Calu3 (cell line): ENCODE results near the gene APOL1. TPM values are rescaled to one million over a fixed set of nuclear protein-coding genes. Genes with fewer than 3 reads are reported as not detected.

Source experiments
- BruUV-seq: library from RNA; stranded (reverse); fragments of 400-500 nt; replicated peaks from 2 replicates; lab custom pipeline; 2021; lab: Mats Ljungman, UMichigan
- CTCF ChIA-PET: fragments of 300-600 bp; sonication (Branson Sonifier 250); formaldehyde crosslinking; loops from one replicate; lab custom pipeline; 2022; ENCODE audit warnings: antibody characterized with exemption; lab: Charles Lee
- DNase-seq: peaks from one replicate; pipeline ENCODE4 v3.0.0; 2022
- H3K27ac Mint-ChIP-seq: one replicate; pipeline ENCODE4 v1.8.0; 2022; ENCODE audit warnings: mixed read lengths; ENCODE audit not compliant: unreplicated experiment
- H3K27me3 Mint-ChIP-seq: one replicate; pipeline ENCODE4 v1.8.0; 2022; ENCODE audit warnings: mixed read lengths; ENCODE audit not compliant: unreplicated experiment
- H3K36me3 Mint-ChIP-seq: one replicate; pipeline ENCODE4 v1.8.0; 2022; ENCODE audit warnings: mild to moderate bottlenecking, moderate library complexity, mixed read lengths; ENCODE audit not compliant: insufficient read depth, unreplicated experiment
- H3K4me1 Mint-ChIP-seq: one replicate; pipeline ENCODE4 v1.8.0; 2022; ENCODE audit warnings: mild to moderate bottlenecking, low read depth, mixed read lengths; ENCODE audit not compliant: unreplicated experiment
- H3K4me3 Mint-ChIP-seq: one replicate; pipeline ENCODE4 v1.8.0; 2022; ENCODE audit warnings: mild to moderate bottlenecking, low read depth, moderate library complexity, mixed read lengths; ENCODE audit not compliant: unreplicated experiment
- H3K9me3 Mint-ChIP-seq: one replicate; pipeline ENCODE4 v1.8.0; 2022; ENCODE audit warnings: low read depth, mixed read lengths; ENCODE audit not compliant: unreplicated experiment
- CTCF ChIP-seq: fragments of 200-600 bp; IDR thresholded peaks from one replicate; pipeline ENCODE4 v1.8.0; 2022; ENCODE audit warnings: antibody characterized with exemption; ENCODE audit not compliant: unreplicated experiment
- intact Hi-C: fragments of 100-400 bp; cut with micrococcal nuclease; formaldehyde crosslinking; loops from one replicate; pipeline ENCODE4 v1.10.0; 2022; ENCODE audit not compliant: unreplicated experiment
- total RNA-seq: library from RNA; stranded (reverse); gene quantifications from 2 replicates; pipeline ENCODE4 v1.2.3, GENCODE V29; 2022

Gene APOL1
- total RNA-seq, 1 experiment from 2014 or later = 313 TPM

- TF ChIP-seq CTCF = no peak
- intact Hi-C loops = no loop called here
- no TSS peak for BruUV-seq
- CTCF ChIA-PET = no interaction called here
- H3K27me3 Mint-ChIP-seq = no peaks in the 10 kb centered on the region
- no peak for DNase-seq
- peaks cover 63% of the 10 kb centered on the region for H3K4me1 Mint-ChIP-seq
- H3K9me3 Mint-ChIP-seq = no peaks in the 10 kb centered on the region
- peak overlapping the region; percentile 94 for H3K4me3 Mint-ChIP-seq
- H3K27ac Mint-ChIP-seq = peak overlapping the region; percentile 9
- H3K36me3 Mint-ChIP-seq = peaks cover 71% of the 10 kb centered on the region
Observed at GRCh38 chr22:36256478-36256877, 3.5 kb downstream of the APOL1 start.

- Mint-ChIP-seq H3K27ac (peak overlapping the region; percentile 9), H3K4me3 (no peak overlapping the region), H3K4me1 (peaks cover 55% of the 10 kb centered on the region), H3K27me3 (no peaks in the 10 kb centered on the region), H3K36me3 (peaks cover 79% of the 10 kb centered on the region), H3K9me3 (no peaks in the 10 kb centered on the region)
- CTCF ChIA-PET = no interaction called here
- BruUV-seq = no TSS peak
- no peak for DNase-seq
- TF ChIP-seq CTCF = no peak
- intact Hi-C loops = no loop called here
Observed at GRCh38 chr22:36257308-36257707, 4.4 kb downstream of the APOL1 start.

- Mint-ChIP-seq H3K27me3 (no peaks in the 10 kb centered on the region), H3K27ac (no peak overlapping the region)
- CTCF ChIA-PET = no interaction called here
Observed at GRCh38 chr22:36257948-36258670, 5.2 kb downstream of the APOL1 start.

GRCh38 chr22:36258701-36259614 is 6.0 kb downstream of the APOL1 start:
- Mint-ChIP-seq H3K27me3 (no peaks in the 10 kb centered on the region), H3K9me3 (no peaks in the 10 kb centered on the region), H3K36me3 (peaks cover 77% of the 10 kb centered on the region), H3K4me3 (no peak overlapping the region), H3K4me1 (peaks cover 41% of the 10 kb centered on the region), H3K27ac (peak overlapping the region; percentile 56)
- CTCF ChIA-PET = no interaction called here
- no peak for TF ChIP-seq CTCF
- intact Hi-C loops = no loop called here
- no TSS peak for BruUV-seq
- DNase-seq = no peak

More at GRCh38 chr22:36257948-36258670, 5.2 kb downstream of the APOL1 start:
- no peak overlapping the region for H3K4me3 Mint-ChIP-seq
- no peaks in the 10 kb centered on the region for H3K9me3 Mint-ChIP-seq
- intact Hi-C loops = no loop called here
- no peak for DNase-seq
- no peak for TF ChIP-seq CTCF
- H3K4me1 Mint-ChIP-seq = peaks cover 47% of the 10 kb centered on the region
- no TSS peak for BruUV-seq
- peaks cover 77% of the 10 kb centered on the region for H3K36me3 Mint-ChIP-seq
